ENCODE data around the gene FSTL5. TPM values are rescaled to one million over a fixed set of nuclear protein-coding genes. Genes with fewer than 3 reads are reported as not detected.

The FSTL5 gene
- total RNA-seq, 1 experiment from 2014 or later: not detected

DNA sequence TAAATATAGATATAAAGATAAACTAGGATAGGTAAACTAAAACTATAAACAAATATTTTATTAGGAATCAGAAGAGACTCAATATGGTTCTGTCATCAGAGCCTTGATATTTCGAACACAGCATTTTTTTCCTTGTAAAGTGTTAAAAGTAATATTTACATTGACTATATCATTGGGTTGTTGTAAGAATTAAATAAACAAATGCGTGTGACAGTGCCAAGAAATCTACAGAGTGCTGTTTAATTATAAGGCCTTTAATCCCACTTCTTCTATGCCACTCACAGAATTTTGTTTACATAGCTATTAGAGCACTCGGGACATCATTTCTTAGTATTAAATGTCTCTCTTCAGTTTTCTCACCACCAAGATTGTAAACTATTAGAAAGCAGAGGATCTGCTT is 807.4 kb downstream of the FSTL5 start:
- Histone ChIP-seq H3K9ac (ENCODE audit: low read length) (no peak overlapping the region), H3K9me2 (ENCODE audit: insufficient read depth) (no peaks in the 10 kb centered on the region), H4K20me1 (ENCODE audit: insufficient read depth) (no peaks in the 10 kb centered on the region), H3K36me3 (ENCODE audit: control insufficient read depth in 1 of 2, insufficient read depth in 2 of 2, low read length in 2 of 2) (no peaks in the 10 kb centered on the region), H3K79me2 (ENCODE audit: insufficient read depth, low read length) (no peaks in the 10 kb centered on the region), H3K27me3 (ENCODE audit: insufficient read depth, low read length) (no peaks in the 10 kb centered on the region), H3K4me3 (replicated peaks in 1 of 2; ENCODE audit: low read depth in 1 of 2, low read length in 2 of 2) (no peak overlapping the region), H3K9me3 (ENCODE audit: control insufficient read depth in 1 of 2, insufficient read depth in 1 of 2, low read depth in 1 of 2, low read length in 2 of 2) (no peaks in the 10 kb centered on the region), H3K4me2 (ENCODE audit: low read length) (no peak overlapping the region), H3K4me1 (ENCODE audit: control insufficient read depth in 1 of 2, insufficient read depth in 2 of 2, low read length in 2 of 2) (no peaks in the 10 kb centered on the region), H3K27ac (ENCODE audit: low read depth, low read length) (no peak overlapping the region), H2AFZ (ENCODE audit: low read depth, low read length, poor library complexity, severe bottlenecking) (no peak overlapping the region)
- ChIA-PET RAD21 (ENCODE audit: low non-redundant PET in 1 of 2, low total read pairs in 2 of 2, uncharacterized antibody in 2 of 2, unreplicated experiment in 2 of 2) (no interaction called here), POLR2A (no interaction called here), CTCF (no interaction called here)
- no TSS peak for BruUV-seq (replicated peaks)
- intact Hi-C loops (cut with micrococcal nuclease): no loop called here
- no peak for DNase-seq (ENCODE audit: low read depth, low spot score)
- no peak for ATAC-seq
- TF ChIP-seq TCF7L2 (IDR thresholded peaks at IDR 0.05; ENCODE audit: borderline replicate concordance, extremely low read depth, insufficient read depth, insufficient read length) (no peak), EGR1 (IDR thresholded peaks at IDR 0.05; ENCODE audit: low read depth) (no peak), POLR2AphosphoS5 (IDR thresholded peaks at IDR 0.05; ENCODE audit: low read depth, low read length) (no peak), JUND (IDR thresholded peaks at IDR 0.05) (no peak), SIN3A (IDR thresholded peaks at IDR 0.05; ENCODE audit: low read depth) (no peak), EZH2phosphoT487 (IDR thresholded peaks at IDR 0.05; ENCODE audit: borderline replicate concordance) (no peak), RAD21 (IDR thresholded peaks at IDR 0.05; ENCODE audit: low read depth) (no peak), ELF1 (IDR thresholded peaks at IDR 0.05; ENCODE audit: borderline replicate concordance, low read depth) (no peak), SRF (IDR thresholded peaks at IDR 0.05; ENCODE audit: low read depth) (no peak), ZNF274 (IDR thresholded peaks at IDR 0.05; ENCODE audit: low read depth, low read length) (no peak), CBX3 (IDR thresholded peaks at IDR 0.05; ENCODE audit: low read depth) (no peak), ZFX (IDR thresholded peaks at IDR 0.05) (no peak)
- TF ChIP-seq, protein P1, sequence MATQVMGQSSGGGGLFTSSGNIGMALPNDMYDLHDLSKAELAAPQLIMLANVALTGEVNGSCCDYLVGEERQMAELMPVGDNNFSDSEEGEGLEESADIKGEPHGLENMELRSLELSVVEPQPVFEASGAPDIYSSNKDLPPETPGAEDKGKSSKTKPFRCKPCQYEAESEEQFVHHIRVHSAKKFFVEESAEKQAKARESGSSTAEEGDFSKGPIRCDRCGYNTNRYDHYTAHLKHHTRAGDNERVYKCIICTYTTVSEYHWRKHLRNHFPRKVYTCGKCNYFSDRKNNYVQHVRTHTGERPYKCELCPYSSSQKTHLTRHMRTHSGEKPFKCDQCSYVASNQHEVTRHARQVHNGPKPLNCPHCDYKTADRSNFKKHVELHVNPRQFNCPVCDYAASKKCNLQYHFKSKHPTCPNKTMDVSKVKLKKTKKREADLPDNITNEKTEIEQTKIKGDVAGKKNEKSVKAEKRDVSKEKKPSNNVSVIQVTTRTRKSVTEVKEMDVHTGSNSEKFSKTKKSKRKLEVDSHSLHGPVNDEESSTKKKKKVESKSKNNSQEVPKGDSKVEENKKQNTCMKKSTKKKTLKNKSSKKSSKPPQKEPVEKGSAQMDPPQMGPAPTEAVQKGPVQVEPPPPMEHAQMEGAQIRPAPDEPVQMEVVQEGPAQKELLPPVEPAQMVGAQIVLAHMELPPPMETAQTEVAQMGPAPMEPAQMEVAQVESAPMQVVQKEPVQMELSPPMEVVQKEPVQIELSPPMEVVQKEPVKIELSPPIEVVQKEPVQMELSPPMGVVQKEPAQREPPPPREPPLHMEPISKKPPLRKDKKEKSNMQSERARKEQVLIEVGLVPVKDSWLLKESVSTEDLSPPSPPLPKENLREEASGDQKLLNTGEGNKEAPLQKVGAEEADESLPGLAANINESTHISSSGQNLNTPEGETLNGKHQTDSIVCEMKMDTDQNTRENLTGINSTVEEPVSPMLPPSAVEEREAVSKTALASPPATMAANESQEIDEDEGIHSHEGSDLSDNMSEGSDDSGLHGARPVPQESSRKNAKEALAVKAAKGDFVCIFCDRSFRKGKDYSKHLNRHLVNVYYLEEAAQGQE (IDR thresholded peaks at IDR 0.05; ENCODE audit: low read depth): no peak
- TF ChIP-seq, protein P2, sequence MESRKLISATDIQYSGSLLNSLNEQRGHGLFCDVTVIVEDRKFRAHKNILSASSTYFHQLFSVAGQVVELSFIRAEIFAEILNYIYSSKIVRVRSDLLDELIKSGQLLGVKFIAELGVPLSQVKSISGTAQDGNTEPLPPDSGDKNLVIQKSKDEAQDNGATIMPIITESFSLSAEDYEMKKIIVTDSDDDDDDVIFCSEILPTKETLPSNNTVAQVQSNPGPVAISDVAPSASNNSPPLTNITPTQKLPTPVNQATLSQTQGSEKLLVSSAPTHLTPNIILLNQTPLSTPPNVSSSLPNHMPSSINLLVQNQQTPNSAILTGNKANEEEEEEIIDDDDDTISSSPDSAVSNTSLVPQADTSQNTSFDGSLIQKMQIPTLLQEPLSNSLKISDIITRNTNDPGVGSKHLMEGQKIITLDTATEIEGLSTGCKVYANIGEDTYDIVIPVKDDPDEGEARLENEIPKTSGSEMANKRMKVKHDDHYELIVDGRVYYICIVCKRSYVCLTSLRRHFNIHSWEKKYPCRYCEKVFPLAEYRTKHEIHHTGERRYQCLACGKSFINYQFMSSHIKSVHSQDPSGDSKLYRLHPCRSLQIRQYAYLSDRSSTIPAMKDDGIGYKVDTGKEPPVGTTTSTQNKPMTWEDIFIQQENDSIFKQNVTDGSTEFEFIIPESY (IDR thresholded peaks at IDR 0.05; ENCODE audit: extremely low read depth, insufficient replicate concordance, low read length): no peak
